GM23338 (cell line): ENCODE data around the gene HYAL4. TPM values are rescaled to one million over a fixed set of nuclear protein-coding genes. Genes with fewer than 3 reads are reported as not detected.
"Not testable (repeated sequence)": the region's sequence is repeated elsewhere in the genome, so short reads cannot be mapped to it uniquely, and the experiment has no call there.

ENCODE experiments used
- ATAC-seq: fragments of 200-7000 bp; cut with Tn5 transposase; 3 replicates; pipeline ENCODE4 v1.9.1; 2020
- DNase-seq: peaks from one replicate; pipeline ENCODE4 v3.0.0-alpha.2; 2015; ENCODE audit warnings: low spot score
- H2AFZ ChIP-seq: fragments of 200-600 bp; sonication (generic); 2 replicates; pipeline ENCODE4 v1.8.0; 2016; ENCODE audit warnings: antibody characterized with exemption, mild to moderate bottlenecking, moderate library complexity
- H3F3A ChIP-seq: fragments of 200-600 bp; sonication (generic); replicated peaks from 2 replicates; pipeline ENCODE4 v1.8.0; 2017; ENCODE audit warnings: antibody characterized with exemption, mixed run types, low read depth
- H3K27ac ChIP-seq: fragments of 200-600 bp; sonication (generic); 2 replicates; pipeline ENCODE4 v1.6.1; 2016; ENCODE audit warnings: low read depth
- H3K27me3 ChIP-seq: fragments of 200-600 bp; sonication (generic); 2 replicates; pipeline ENCODE4 v1.8.0; 2016; ENCODE audit warnings: mild to moderate bottlenecking, mixed run types, moderate library complexity; ENCODE audit not compliant: insufficient read depth
- H3K36me3 ChIP-seq: fragments of 200-600 bp; sonication (generic); 2 replicates; pipeline ENCODE4 v1.8.0; 2016; ENCODE audit warnings: mild to moderate bottlenecking; ENCODE audit not compliant: insufficient read depth
- H3K4me1 ChIP-seq: fragments of 200-600 bp; sonication (generic); 2 replicates; pipeline ENCODE4 v1.8.0; 2016; ENCODE audit warnings: mild to moderate bottlenecking, moderate library complexity; ENCODE audit not compliant: insufficient read depth
- H3K4me2 ChIP-seq: fragments of 200-600 bp; sonication (generic); 2 replicates; pipeline ENCODE4 v1.7.1; 2017; ENCODE audit warnings: mixed run types
- H3K4me3 ChIP-seq: fragments of 200-600 bp; sonication (generic); 2 replicates; pipeline ENCODE4 v1.6.1; 2016; ENCODE audit warnings: mixed run types
- H3K79me2 ChIP-seq: fragments of 200-600 bp; sonication (generic); replicated peaks from 2 replicates; pipeline ENCODE4 v1.8.0; 2017; ENCODE audit warnings: mild to moderate bottlenecking; ENCODE audit not compliant: insufficient read depth
- H3K9me2 ChIP-seq: fragments of 200-600 bp; sonication (generic); 2 replicates; pipeline ENCODE4 v1.8.0; 2017; ENCODE audit not compliant: insufficient read depth
- H4K20me1 ChIP-seq: fragments of 200-600 bp; sonication (generic); replicated peaks from 2 replicates; pipeline ENCODE4 v1.8.0; 2017; ENCODE audit warnings: mild to moderate bottlenecking; ENCODE audit not compliant: insufficient read depth
- H3K27ac Mint-ChIP-seq: 2 replicates; pipeline ENCODE4 v1.8.0; 2020; ENCODE audit warnings: inconsistent platforms, mild to moderate bottlenecking, moderate library complexity, mixed read lengths
- H3K27me3 Mint-ChIP-seq: 3 replicates; pipeline ENCODE4 v1.8.0; 2022; ENCODE audit warnings: low read depth, mild to moderate bottlenecking, moderate library complexity, mixed read lengths, inconsistent platforms; ENCODE audit not compliant: insufficient read depth, poor library complexity
- H3K36me3 Mint-ChIP-seq: 3 replicates; pipeline ENCODE4 v1.8.0; 2021; ENCODE audit warnings: low read depth, mild to moderate bottlenecking, inconsistent platforms, moderate library complexity, mixed read lengths
- H3K4me1 Mint-ChIP-seq: 3 replicates; pipeline ENCODE4 v1.8.0; 2020; ENCODE audit warnings: mild to moderate bottlenecking, inconsistent platforms, mixed read lengths
- H3K4me3 Mint-ChIP-seq: 3 replicates; pipeline ENCODE4 v1.8.0; 2021; ENCODE audit warnings: moderate library complexity, mild to moderate bottlenecking, inconsistent platforms, mixed read lengths
- H3K9me3 Mint-ChIP-seq: 3 replicates; pipeline ENCODE4 v1.8.0; 2020; ENCODE audit warnings: moderate library complexity, mild to moderate bottlenecking, inconsistent platforms, mixed read lengths
- ETS1 ChIP-seq: IDR thresholded peaks from 2 replicates; pipeline ENCODE4 v1.6.1; 2016; ENCODE audit warnings: antibody characterized with exemption
- EZH2phosphoT487 ChIP-seq: fragments of 200-600 bp; sonication (generic); IDR thresholded peaks from one replicate; pipeline ENCODE4 v1.8.1; 2018; ENCODE audit warnings: antibody characterized with exemption; ENCODE audit not compliant: unreplicated experiment
- JUNB ChIP-seq: IDR thresholded peaks from one replicate; pipeline ENCODE4 v1.6.1; 2016; ENCODE audit warnings: antibody characterized with exemption; ENCODE audit not compliant: unreplicated experiment
- NANOG ChIP-seq: IDR thresholded peaks from 2 replicates; pipeline ENCODE4 v1.6.1; 2016; ENCODE audit warnings: antibody characterized with exemption, borderline replicate concordance
- POLR2AphosphoS5 ChIP-seq: IDR thresholded peaks from 2 replicates; pipeline ENCODE4 v1.6.1; 2016; ENCODE audit warnings: antibody characterized with exemption, low read depth
- ZNF331 ChIP-seq: fragments of 250-450 bp; sonication (Bioruptor Pico); IDR thresholded peaks from 2 replicates; pipeline ENCODE4 v1.5.0; 2020; ENCODE audit warnings: low read depth, mild to moderate bottlenecking, moderate library complexity
- polyA plus RNA-seq: library from polyadenylated mRNA; unstranded; fragments of >200 nt; fragmentation: Nextera tagmentation; extraction: Ambion mirVana; gene quantifications from 2 replicates; pipeline ENCODE4 v1.2.1, GENCODE V29; 2016
- total RNA-seq: library from RNA; depleted of rRNA; stranded (reverse); fragments of >200 nt; shearing (Covaris generic); gene quantifications from 2 replicates; pipeline ENCODE4 v1.2.3, GENCODE V29; 2014
- TF ChIP-seq, protein P1 (sequence below), 2 experiments: fragments of 200-600 bp in 1 of 2; sonication (generic) in 1 of 2; conservative IDR thresholded peaks; 2 replicates each; pipeline versions ENCODE4 v1.5.1 to v1.6.1; 2016 to 2017; ENCODE audit warnings: antibody characterized with exemption in 2 of 2, low read depth in 2 of 2, mild to moderate bottlenecking in 2 of 2, moderate library complexity in 1 of 2
- TF ChIP-seq, protein P2 (sequence below): IDR thresholded peaks from one replicate; pipeline ENCODE4 v1.6.1; 2018; ENCODE audit warnings: antibody characterized with exemption; ENCODE audit not compliant: unreplicated experiment

HYAL4 gene
- total and polyA plus RNA-seq, 2 experiments from 2014 or later, result not detected

- not testable (repeated sequence) for DNase-seq, H3K4me3 ChIP-seq, H3K9me3 Mint-ChIP-seq, H3K9me2 ChIP-seq, H3K79me2 ChIP-seq, H3K36me3 ChIP-seq, H3F3A ChIP-seq, H3K4me2 ChIP-seq, H3K27ac ChIP-seq, H3K4me3 Mint-ChIP-seq, ATAC-seq, H3K4me1 Mint-ChIP-seq, H3K36me3 Mint-ChIP-seq, H3K4me1 ChIP-seq, H4K20me1 ChIP-seq, H3K27ac Mint-ChIP-seq, H3K27me3 Mint-ChIP-seq, H3K27me3 ChIP-seq, H2AFZ ChIP-seq
Observed at GRCh38 chr7:123851404-123851803, 6.4 kb downstream of the HYAL4 start.

- not testable (repeated sequence) for H3F3A ChIP-seq, H3K9me3 Mint-ChIP-seq, H2AFZ ChIP-seq, H3K27ac Mint-ChIP-seq, H3K4me3 Mint-ChIP-seq, H3K9me2 ChIP-seq, DNase-seq, H3K4me1 ChIP-seq, H3K4me3 ChIP-seq, H3K27me3 ChIP-seq, H3K36me3 ChIP-seq, ATAC-seq, H4K20me1 ChIP-seq, H3K4me2 ChIP-seq, H3K27ac ChIP-seq, H3K4me1 Mint-ChIP-seq, H3K79me2 ChIP-seq, H3K36me3 Mint-ChIP-seq, H3K27me3 Mint-ChIP-seq
Observed at GRCh38 chr7:123854291-123854690, 9.3 kb downstream of the HYAL4 start.

GRCh38 chr7:123856428-123856827 lies 11.5 kb downstream of the HYAL4 start:
- H3K36me3 Mint-ChIP-seq, H3F3A ChIP-seq, H3K4me1 ChIP-seq, DNase-seq, H3K4me3 ChIP-seq, H3K4me2 ChIP-seq, H3K27me3 ChIP-seq, H2AFZ ChIP-seq, H3K79me2 ChIP-seq, H3K27ac ChIP-seq, H3K36me3 ChIP-seq, H4K20me1 ChIP-seq, ATAC-seq, H3K4me1 Mint-ChIP-seq, H3K4me3 Mint-ChIP-seq, H3K27me3 Mint-ChIP-seq, H3K27ac Mint-ChIP-seq, H3K9me2 ChIP-seq, H3K9me3 Mint-ChIP-seq: not testable (repeated sequence)
- TF ChIP-seq, protein P1, sequence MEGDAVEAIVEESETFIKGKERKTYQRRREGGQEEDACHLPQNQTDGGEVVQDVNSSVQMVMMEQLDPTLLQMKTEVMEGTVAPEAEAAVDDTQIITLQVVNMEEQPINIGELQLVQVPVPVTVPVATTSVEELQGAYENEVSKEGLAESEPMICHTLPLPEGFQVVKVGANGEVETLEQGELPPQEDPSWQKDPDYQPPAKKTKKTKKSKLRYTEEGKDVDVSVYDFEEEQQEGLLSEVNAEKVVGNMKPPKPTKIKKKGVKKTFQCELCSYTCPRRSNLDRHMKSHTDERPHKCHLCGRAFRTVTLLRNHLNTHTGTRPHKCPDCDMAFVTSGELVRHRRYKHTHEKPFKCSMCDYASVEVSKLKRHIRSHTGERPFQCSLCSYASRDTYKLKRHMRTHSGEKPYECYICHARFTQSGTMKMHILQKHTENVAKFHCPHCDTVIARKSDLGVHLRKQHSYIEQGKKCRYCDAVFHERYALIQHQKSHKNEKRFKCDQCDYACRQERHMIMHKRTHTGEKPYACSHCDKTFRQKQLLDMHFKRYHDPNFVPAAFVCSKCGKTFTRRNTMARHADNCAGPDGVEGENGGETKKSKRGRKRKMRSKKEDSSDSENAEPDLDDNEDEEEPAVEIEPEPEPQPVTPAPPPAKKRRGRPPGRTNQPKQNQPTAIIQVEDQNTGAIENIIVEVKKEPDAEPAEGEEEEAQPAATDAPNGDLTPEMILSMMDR (conservative IDR thresholded peaks at IDR 0.05; ENCODE audit: low read depth in 2 of 2), result peak in 1 of 2 experiments; percentile 10; a peak in 1 of 4 replicates

- H3K4me3 Mint-ChIP-seq, result no peak overlapping the region
- peaks cover 13% of the 10 kb centered on the region for H3K4me1 Mint-ChIP-seq
- H3K27me3 Mint-ChIP-seq, result peaks cover 4% of the 10 kb centered on the region
- DNase-seq, result no peak
- H3K27me3 ChIP-seq, result no peaks in the 10 kb centered on the region
- H3K9me3 Mint-ChIP-seq, result peaks cover 4% of the 10 kb centered on the region; the same call in 2 of the 3 replicates
- peaks cover 15% of the 10 kb centered on the region for H3K4me1 ChIP-seq
- no peak overlapping the region for H3K4me3 ChIP-seq
- H3K4me2 ChIP-seq, result no peak overlapping the region
- H3K9me2 ChIP-seq, result no peaks in the 10 kb centered on the region
- no peaks in the 10 kb centered on the region for H3K36me3 ChIP-seq
- no peaks in the 10 kb centered on the region for H3K79me2 ChIP-seq
- H4K20me1 ChIP-seq, result no peaks in the 10 kb centered on the region
- no peak overlapping the region for H2AFZ ChIP-seq
- peaks cover 3% of the 10 kb centered on the region; the same call in 1 of the 3 replicates for H3K36me3 Mint-ChIP-seq
- no peak overlapping the region for H3K27ac Mint-ChIP-seq
- no peak overlapping the region for H3K27ac ChIP-seq
- ATAC-seq, result no peak
- H3F3A ChIP-seq, result no peaks in the 10 kb centered on the region
- TF ChIP-seq ETS1 (no peak), POLR2AphosphoS5 (no peak), EZH2phosphoT487 (no peak), NANOG (no peak), ZNF331 (CRISPR knock-in tag) (no peak), JUNB (no peak)
- TF ChIP-seq, protein P2, sequence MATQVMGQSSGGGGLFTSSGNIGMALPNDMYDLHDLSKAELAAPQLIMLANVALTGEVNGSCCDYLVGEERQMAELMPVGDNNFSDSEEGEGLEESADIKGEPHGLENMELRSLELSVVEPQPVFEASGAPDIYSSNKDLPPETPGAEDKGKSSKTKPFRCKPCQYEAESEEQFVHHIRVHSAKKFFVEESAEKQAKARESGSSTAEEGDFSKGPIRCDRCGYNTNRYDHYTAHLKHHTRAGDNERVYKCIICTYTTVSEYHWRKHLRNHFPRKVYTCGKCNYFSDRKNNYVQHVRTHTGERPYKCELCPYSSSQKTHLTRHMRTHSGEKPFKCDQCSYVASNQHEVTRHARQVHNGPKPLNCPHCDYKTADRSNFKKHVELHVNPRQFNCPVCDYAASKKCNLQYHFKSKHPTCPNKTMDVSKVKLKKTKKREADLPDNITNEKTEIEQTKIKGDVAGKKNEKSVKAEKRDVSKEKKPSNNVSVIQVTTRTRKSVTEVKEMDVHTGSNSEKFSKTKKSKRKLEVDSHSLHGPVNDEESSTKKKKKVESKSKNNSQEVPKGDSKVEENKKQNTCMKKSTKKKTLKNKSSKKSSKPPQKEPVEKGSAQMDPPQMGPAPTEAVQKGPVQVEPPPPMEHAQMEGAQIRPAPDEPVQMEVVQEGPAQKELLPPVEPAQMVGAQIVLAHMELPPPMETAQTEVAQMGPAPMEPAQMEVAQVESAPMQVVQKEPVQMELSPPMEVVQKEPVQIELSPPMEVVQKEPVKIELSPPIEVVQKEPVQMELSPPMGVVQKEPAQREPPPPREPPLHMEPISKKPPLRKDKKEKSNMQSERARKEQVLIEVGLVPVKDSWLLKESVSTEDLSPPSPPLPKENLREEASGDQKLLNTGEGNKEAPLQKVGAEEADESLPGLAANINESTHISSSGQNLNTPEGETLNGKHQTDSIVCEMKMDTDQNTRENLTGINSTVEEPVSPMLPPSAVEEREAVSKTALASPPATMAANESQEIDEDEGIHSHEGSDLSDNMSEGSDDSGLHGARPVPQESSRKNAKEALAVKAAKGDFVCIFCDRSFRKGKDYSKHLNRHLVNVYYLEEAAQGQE, result no peak
Observed at GRCh38 chr7:123860848-123861247, 15.9 kb downstream of the HYAL4 start.
